ENCODE results near the gene CD209. TPM values are rescaled to one million over a fixed set of nuclear protein-coding genes. Genes with fewer than 3 reads are reported as not detected.

Gene CD209
- polyA plus RNA-seq, 3 donors: 1.1 to 2.1 (median 1.8) TPM

GRCh38 chr19:7744871-7745650 lies 2.3 kb downstream of the CD209 start:
- no peak overlapping the region for H3K4me3 Mint-ChIP-seq

More at GRCh38 chr19:7744871-7745650, 2.3 kb downstream of the CD209 start:
- peak in 1 of 3 donors; percentile 27 for DNase-seq
- Mint-ChIP-seq H3K4me1 (peaks cover 38% of the 10 kb centered on the region), H3K27ac (no peak overlapping the region), H3K9me3 (peaks cover 0 to 5% (median 2%) of the 10 kb centered on the region in 7 donors), H3K27me3 (ENCODE audit: low read depth in 3 of 3) (peaks cover 0 to 15% (median 7%) of the 10 kb centered on the region in 3 donors), H3K36me3 (peaks cover 2% of the 10 kb centered on the region in 2 donors)
- Histone ChIP-seq H3K36me3 (replicated peaks in 1 of 2; ENCODE audit: control insufficient read depth in 1 of 2, insufficient read depth in 2 of 2, low read length in 2 of 2) (no peaks in the 10 kb centered on the region), H3K4me3 (replicated peaks in 1 of 3; ENCODE audit: low read depth in 2 of 3, low read length in 3 of 3) (no peak overlapping the region), H3K27me3 (ENCODE audit: control insufficient read depth in 2 of 2, insufficient read depth in 2 of 2, low read length in 2 of 2) (no peaks in the 10 kb centered on the region), H3K4me2 (replicated peaks; ENCODE audit: extremely low read depth, low read length, poor library complexity, severe bottlenecking) (no peak overlapping the region), H3K9ac (ENCODE audit: insufficient read depth, low read length, poor library complexity, severe bottlenecking) (no peak overlapping the region), H4K20me1 (ENCODE audit: insufficient read depth, low read length) (no peaks in the 10 kb centered on the region), H3K27ac (ENCODE audit: low read depth in 1 of 2, low read length in 2 of 2) (no peak overlapping the region), H3K9me3 (replicated peaks in 1 of 2; ENCODE audit: control insufficient read depth in 1 of 2, insufficient read depth in 1 of 2, low read length in 2 of 2) (no peaks in the 10 kb centered on the region), H3K4me1 (ENCODE audit: control insufficient read depth in 1 of 2, insufficient read depth in 2 of 2, low read length in 2 of 2) (peaks cover 25 to 30% of the 10 kb centered on the region in 2 donors), H3K79me2 (ENCODE audit: insufficient read depth, low read length) (no peaks in the 10 kb centered on the region), H2AFZ (ENCODE audit: insufficient read depth, low read depth, low read length, poor library complexity, severe bottlenecking) (no peak overlapping the region)
- no peak for TF ChIP-seq CTCF (IDR thresholded peaks at IDR 0.05)
- WGBS (ENCODE audit: insufficient coverage): 77% methylated on average over 7 of the region's 12 CpGs
- intact Hi-C loops (cut with micrococcal nuclease): loop anchor here in 1 of 2 donors (5.0 kb wide), 3 partner anchors 37 to 52 kb away; no protein-coding TSS in a partner anchor

Data from CD14-positive monocyte (primary cell).